Measurements from ENCODE around the gene TRAIP.
A peak's percentile ranks its signal among the peaks of the same experiment; 100 is the strongest.

TRAIP gene

GRCh38 chr3:49842843-49843517 is 13.4 kb downstream of the TRAIP start (continued):
- TF ChIP-seq, protein P1, sequence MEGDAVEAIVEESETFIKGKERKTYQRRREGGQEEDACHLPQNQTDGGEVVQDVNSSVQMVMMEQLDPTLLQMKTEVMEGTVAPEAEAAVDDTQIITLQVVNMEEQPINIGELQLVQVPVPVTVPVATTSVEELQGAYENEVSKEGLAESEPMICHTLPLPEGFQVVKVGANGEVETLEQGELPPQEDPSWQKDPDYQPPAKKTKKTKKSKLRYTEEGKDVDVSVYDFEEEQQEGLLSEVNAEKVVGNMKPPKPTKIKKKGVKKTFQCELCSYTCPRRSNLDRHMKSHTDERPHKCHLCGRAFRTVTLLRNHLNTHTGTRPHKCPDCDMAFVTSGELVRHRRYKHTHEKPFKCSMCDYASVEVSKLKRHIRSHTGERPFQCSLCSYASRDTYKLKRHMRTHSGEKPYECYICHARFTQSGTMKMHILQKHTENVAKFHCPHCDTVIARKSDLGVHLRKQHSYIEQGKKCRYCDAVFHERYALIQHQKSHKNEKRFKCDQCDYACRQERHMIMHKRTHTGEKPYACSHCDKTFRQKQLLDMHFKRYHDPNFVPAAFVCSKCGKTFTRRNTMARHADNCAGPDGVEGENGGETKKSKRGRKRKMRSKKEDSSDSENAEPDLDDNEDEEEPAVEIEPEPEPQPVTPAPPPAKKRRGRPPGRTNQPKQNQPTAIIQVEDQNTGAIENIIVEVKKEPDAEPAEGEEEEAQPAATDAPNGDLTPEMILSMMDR (tag by site-specific recombination; IDR thresholded peaks at IDR 0.05) = no peak

DNA sequence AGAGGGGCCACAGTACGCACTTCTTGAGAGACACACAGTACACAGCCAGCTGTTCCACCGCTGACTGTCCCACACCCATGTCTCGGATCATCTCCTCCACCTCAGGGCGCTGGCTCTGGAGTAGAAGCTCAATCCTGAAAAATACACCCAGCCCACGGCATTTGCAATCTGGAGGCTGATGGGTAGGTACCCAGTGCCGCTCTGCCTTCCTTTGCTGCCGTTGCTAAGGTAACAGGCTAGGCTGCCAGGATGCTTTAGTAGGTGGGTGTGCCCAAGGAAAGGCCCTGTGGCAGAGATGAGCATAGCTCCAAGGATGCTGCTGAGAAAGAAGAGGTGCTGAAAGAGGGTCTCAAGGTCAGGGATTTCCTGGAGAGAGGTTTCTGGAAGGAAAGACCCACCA is 14.6 kb downstream of the TRAIP start:
- no peaks in the 10 kb centered on the region for H3K4me1 ChIP-seq (ENCODE audit: control insufficient read depth, insufficient read depth, low read length)
- no peak overlapping the region for H3K27ac ChIP-seq (ENCODE audit: extremely low read depth, low read depth, low read length)
- no peaks in the 10 kb centered on the region for H3K9me3 ChIP-seq (ENCODE audit: control insufficient read depth, insufficient read depth, low read depth, low read length)
- TF ChIP-seq ZNF19 (tag by site-specific recombination; IDR thresholded peaks at IDR 0.05; ENCODE audit: low read depth) (no peak), KLF10 (tag by site-specific recombination; IDR thresholded peaks at IDR 0.05) (no peak), ZBTB8A (tag by site-specific recombination; IDR thresholded peaks at IDR 0.05) (no peak), ZBTB21 (tag by site-specific recombination; IDR thresholded peaks at IDR 0.05) (no peak), ZNF621 (tag by site-specific recombination; IDR thresholded peaks at IDR 0.05) (no peak)
- H3K36me3 ChIP-seq (ENCODE audit: control insufficient read depth in 2 of 2, insufficient read depth in 1 of 2, low read length in 2 of 2) = peaks cover 0 to 93% of the 10 kb centered on the region in 2 experiments; a peak in 2 of 3 replicates
- ChIA-PET POLR2A (no interaction called here), CTCF (interaction anchor here (0.6 to 4.6 kb wide), 7 partner anchors 30 to 641 kb away, joined by 3 to 36 read pairs (median 4); no protein-coding TSS in a partner anchor)
- no peak overlapping the region for H3K4me3 ChIP-seq (ENCODE audit: low read depth, low read length)

DNA sequence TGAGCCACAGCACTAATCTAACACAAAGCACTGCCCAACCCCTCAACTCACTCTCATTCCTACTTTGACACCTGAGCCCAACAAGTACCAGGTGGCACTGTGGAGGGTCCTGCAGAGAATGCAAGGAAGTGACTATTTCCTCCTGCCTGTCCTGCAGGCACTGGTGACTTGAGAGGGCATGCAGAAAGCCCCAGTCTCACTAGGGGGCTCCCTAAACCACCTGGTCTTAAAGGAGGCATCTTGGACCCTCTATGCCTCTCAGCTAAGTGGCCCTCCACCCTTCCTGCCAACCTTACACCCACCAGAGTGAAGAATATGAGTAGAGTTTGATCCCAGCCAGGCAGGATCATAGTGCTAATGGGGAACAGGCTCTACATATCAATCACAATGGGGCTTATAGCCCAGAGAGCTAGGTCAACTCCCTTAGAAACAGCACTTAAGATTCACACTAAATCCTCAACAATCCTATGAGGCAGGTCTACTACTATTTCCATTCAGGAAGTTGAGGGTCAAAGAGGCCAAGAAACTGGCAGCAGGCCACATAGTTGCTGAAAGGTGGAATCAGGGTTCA is 15.2 kb downstream of the TRAIP start:
- TF ChIP-seq ZNF394 (tag by site-specific recombination; IDR thresholded peaks at IDR 0.05; ENCODE audit: borderline replicate concordance) = no peak
- TF ChIP-seq ZNF654 (tag by site-specific recombination; IDR thresholded peaks at IDR 0.05; ENCODE audit: low read depth) = peak; percentile 20
- TF ChIP-seq, protein P1 (tag by site-specific recombination; IDR thresholded peaks at IDR 0.05) = peak; percentile 34; the same call in 1 of the 2 replicates
- TF ChIP-seq ZNF529 (tag by site-specific recombination; IDR thresholded peaks at IDR 0.05; ENCODE audit: insufficient replicate concordance) = no peak
- TF ChIP-seq KLF9 (tag by site-specific recombination; IDR thresholded peaks at IDR 0.05; ENCODE audit: low read depth) = no peak
- no peak for TF ChIP-seq ZNF37A (tag by site-specific recombination; IDR thresholded peaks at IDR 0.05)
- TF ChIP-seq ZNF211 (tag by site-specific recombination; IDR thresholded peaks at IDR 0.05; ENCODE audit: low read depth) = no peak
- TF ChIP-seq ZNF571 (tag by site-specific recombination; IDR thresholded peaks at IDR 0.05) = no peak
- TF ChIP-seq ZNF791 (tag by site-specific recombination; IDR thresholded peaks at IDR 0.05) = no peak
- TF ChIP-seq ZNF747 (tag by site-specific recombination; IDR thresholded peaks at IDR 0.05) = no peak
- no peak for TF ChIP-seq ZBTB21 (tag by site-specific recombination; IDR thresholded peaks at IDR 0.05)
- no peak for TF ChIP-seq HOXD13 (CRISPR knock-in tag; IDR thresholded peaks at IDR 0.05; ENCODE audit: borderline replicate concordance)
- no peak for TF ChIP-seq ZNF837 (tag by site-specific recombination; IDR thresholded peaks at IDR 0.05)
- no peak for TF ChIP-seq ZNF121 (tag by site-specific recombination; IDR thresholded peaks at IDR 0.05)
- TF ChIP-seq, protein P2, sequence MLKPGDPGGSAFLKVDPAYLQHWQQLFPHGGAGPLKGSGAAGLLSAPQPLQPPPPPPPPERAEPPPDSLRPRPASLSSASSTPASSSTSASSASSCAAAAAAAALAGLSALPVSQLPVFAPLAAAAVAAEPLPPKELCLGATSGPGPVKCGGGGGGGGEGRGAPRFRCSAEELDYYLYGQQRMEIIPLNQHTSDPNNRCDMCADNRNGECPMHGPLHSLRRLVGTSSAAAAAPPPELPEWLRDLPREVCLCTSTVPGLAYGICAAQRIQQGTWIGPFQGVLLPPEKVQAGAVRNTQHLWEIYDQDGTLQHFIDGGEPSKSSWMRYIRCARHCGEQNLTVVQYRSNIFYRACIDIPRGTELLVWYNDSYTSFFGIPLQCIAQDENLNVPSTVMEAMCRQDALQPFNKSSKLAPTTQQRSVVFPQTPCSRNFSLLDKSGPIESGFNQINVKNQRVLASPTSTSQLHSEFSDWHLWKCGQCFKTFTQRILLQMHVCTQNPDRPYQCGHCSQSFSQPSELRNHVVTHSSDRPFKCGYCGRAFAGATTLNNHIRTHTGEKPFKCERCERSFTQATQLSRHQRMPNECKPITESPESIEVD (tag by site-specific recombination; IDR thresholded peaks at IDR 0.05) = no peak
- TF ChIP-seq ZNF610 (tag by site-specific recombination; IDR thresholded peaks at IDR 0.05; ENCODE audit: borderline replicate concordance) = no peak
- no peak for TF ChIP-seq ZNF138 (tag by site-specific recombination; IDR thresholded peaks at IDR 0.05; ENCODE audit: borderline replicate concordance)

More for the DNA sequence above, 15.2 kb downstream of the TRAIP start:
- CTCF ChIA-PET = interaction anchor here (0.6 to 4.6 kb wide), 12 partner anchors 14 to 640 kb away, joined by 3 to 36 read pairs (median 4); no protein-coding TSS in a partner anchor
- POLR2A ChIA-PET = no interaction called here
- Histone ChIP-seq H3K4me3 (ENCODE audit: low read depth, low read length) (no peak overlapping the region), H3K36me3 (ENCODE audit: control insufficient read depth in 2 of 2, insufficient read depth in 1 of 2, low read length in 2 of 2) (peaks cover 0 to 93% of the 10 kb centered on the region in 2 experiments; a peak in 2 of 3 replicates), H3K4me1 (ENCODE audit: control insufficient read depth, insufficient read depth, low read length) (no peaks in the 10 kb centered on the region), H3K27ac (ENCODE audit: extremely low read depth, low read depth, low read length) (no peak overlapping the region), H3K9me3 (ENCODE audit: control insufficient read depth, insufficient read depth, low read depth, low read length) (no peaks in the 10 kb centered on the region)
